Ascending aorta (tissue), 2 donors: ENCODE results near the gene U2AF2. TPM values are rescaled to one million over a fixed set of nuclear protein-coding genes. Genes with fewer than 3 reads are reported as not detected.

Source experiments
- DNase-seq, 2 donors: peaks; one replicate each; pipeline ENCODE4 v3.0.0-alpha.2; 2019; ENCODE audit warnings: low spot score in 2 of 2
- H3K27ac ChIP-seq, 2 donors: fragments of 200-600 bp; sonication (generic); one replicate each; pipeline ENCODE4 v1.5.1; 2016 to 2017; ENCODE audit warnings: mild to moderate bottlenecking in 1 of 2
- H3K27me3 ChIP-seq: fragments of 200-600 bp; sonication (generic); one replicate; pipeline ENCODE4 v1.5.1; 2017
- H3K36me3 ChIP-seq, 2 donors: fragments of 200-600 bp; sonication (generic); one replicate each; pipeline ENCODE4 v1.5.1; 2016
- H3K4me1 ChIP-seq, 2 donors: fragments of 200-600 bp; sonication (generic); one replicate each; pipeline ENCODE4 v1.5.1; 2016 to 2017; ENCODE audit warnings: mild to moderate bottlenecking in 1 of 2
- H3K4me3 ChIP-seq, 2 donors: fragments of 200-600 bp; sonication (generic); one replicate each; pipeline ENCODE4 v1.5.1; 2016 to 2017; ENCODE audit warnings: mild to moderate bottlenecking in 1 of 2
- H3K9me3 ChIP-seq, 2 donors: fragments of 200-600 bp; sonication (generic); one replicate each; pipeline ENCODE4 v1.5.1; 2016
- intact Hi-C: fragments of 100-400 bp; cut with DNase I; formaldehyde crosslinking; loops from one replicate; pipeline ENCODE4 v1.15.1; 2023
- total RNA-seq: library from RNA; depleted of rRNA; stranded (reverse); fragments of >200 nt; gene quantifications from one replicate; pipeline ENCODE4 v1.1.0, GENCODE V29; 2016
- TF ChIP-seq, protein P1 (sequence below), 3 experiments: fragments of 200-600 bp in 2 of 3; fragments of 450-650 bp in 1 of 3; sonication (generic) in 2 of 3; IDR thresholded peaks; one replicate each; pipeline ENCODE4 v1.5.1; 2016 to 2019; ENCODE audit warnings: antibody characterized with exemption in 3 of 3, mild to moderate bottlenecking in 1 of 3, moderate library complexity in 1 of 3

U2AF2 gene
- total RNA-seq, 1 donor from 2014 or later, result 221 TPM

DNA sequence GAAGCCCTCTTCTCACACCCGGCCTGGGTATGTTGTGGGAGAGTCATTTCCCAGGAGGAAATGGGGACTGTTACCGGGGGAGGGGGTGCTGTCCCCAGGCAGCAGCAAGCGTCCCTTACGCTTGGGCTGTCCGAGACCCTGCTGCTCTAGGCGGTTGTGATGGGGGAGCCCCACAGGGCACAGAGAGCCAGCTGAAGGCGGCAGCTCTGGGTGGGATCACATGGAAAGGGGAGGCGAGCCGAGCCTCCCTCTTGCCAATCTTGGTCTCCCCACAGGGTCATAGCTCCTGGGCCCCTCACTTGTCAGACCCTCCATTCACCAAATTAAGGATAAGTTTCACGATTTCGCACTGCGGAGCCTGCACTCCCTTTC lies 42.2 kb downstream of the U2AF2 start:
- intact Hi-C loops, result no loop called here
- TF ChIP-seq, protein P1, sequence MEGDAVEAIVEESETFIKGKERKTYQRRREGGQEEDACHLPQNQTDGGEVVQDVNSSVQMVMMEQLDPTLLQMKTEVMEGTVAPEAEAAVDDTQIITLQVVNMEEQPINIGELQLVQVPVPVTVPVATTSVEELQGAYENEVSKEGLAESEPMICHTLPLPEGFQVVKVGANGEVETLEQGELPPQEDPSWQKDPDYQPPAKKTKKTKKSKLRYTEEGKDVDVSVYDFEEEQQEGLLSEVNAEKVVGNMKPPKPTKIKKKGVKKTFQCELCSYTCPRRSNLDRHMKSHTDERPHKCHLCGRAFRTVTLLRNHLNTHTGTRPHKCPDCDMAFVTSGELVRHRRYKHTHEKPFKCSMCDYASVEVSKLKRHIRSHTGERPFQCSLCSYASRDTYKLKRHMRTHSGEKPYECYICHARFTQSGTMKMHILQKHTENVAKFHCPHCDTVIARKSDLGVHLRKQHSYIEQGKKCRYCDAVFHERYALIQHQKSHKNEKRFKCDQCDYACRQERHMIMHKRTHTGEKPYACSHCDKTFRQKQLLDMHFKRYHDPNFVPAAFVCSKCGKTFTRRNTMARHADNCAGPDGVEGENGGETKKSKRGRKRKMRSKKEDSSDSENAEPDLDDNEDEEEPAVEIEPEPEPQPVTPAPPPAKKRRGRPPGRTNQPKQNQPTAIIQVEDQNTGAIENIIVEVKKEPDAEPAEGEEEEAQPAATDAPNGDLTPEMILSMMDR (IDR thresholded peaks at IDR 0.05), result no peak
- Histone ChIP-seq H3K36me3 (peaks cover 55 to 70% of the 10 kb centered on the region in 2 donors), H3K27ac (no peak overlapping the region), H3K9me3 (no peaks in the 10 kb centered on the region), H3K4me3 (no peak overlapping the region), H3K27me3 (no peaks in the 10 kb centered on the region), H3K4me1 (no peaks in the 10 kb centered on the region)
- no peak for DNase-seq

DNA sequence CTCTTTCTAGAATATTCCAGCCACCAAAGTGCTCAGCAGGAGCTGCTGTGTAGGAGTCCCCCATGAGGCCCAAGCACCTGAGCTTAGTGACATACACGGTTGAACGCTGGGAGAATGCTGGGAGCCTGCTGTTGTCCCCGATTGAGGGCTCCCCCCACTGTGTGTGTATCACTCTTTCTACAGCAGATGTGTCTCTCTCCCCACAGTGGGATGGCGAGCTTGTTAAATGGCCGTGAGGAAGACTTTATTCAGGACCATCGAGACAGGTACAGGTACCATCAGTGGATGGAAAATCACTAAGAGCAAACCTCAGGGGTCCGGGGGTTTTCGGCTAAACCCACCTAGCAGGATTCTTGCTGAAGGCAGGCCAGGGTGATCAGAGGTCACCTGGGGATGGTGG lies 42.9 kb downstream of the U2AF2 start:
- H3K36me3 ChIP-seq, result peaks cover 51 to 63% of the 10 kb centered on the region in 2 donors
- TF ChIP-seq, protein P1 (IDR thresholded peaks at IDR 0.05), result no peak

DNA sequence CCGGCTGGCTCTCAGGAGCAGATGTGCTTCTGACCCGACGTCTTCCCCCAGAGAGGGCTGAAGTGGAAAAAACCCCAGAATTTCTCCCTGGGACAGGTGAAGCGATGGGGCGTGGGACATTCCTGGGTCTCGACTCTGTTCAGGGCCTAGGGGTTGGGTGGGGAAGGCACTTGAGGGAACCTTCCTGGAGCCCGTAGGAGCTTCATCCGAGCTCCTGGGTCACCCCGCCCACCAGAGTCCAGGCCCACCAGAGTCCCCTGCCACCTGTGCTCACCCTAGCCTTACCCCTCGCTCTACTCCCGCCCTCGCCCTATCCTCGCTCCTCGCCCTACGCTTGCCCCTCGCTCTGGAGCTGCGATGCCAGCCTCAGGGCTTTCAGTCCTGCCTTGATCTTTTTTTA lies 43.4 kb downstream of the U2AF2 start:
- no peak for DNase-seq

More for the DNA sequence above, 42.9 kb downstream of the U2AF2 start:
- no peaks in the 10 kb centered on the region for H3K9me3 ChIP-seq
- no peaks in the 10 kb centered on the region for H3K4me1 ChIP-seq
- no peak for DNase-seq
- no peak overlapping the region for H3K27ac ChIP-seq
- intact Hi-C loops, result no loop called here
- H3K27me3 ChIP-seq, result no peaks in the 10 kb centered on the region
- no peak overlapping the region for H3K4me3 ChIP-seq

DNA sequence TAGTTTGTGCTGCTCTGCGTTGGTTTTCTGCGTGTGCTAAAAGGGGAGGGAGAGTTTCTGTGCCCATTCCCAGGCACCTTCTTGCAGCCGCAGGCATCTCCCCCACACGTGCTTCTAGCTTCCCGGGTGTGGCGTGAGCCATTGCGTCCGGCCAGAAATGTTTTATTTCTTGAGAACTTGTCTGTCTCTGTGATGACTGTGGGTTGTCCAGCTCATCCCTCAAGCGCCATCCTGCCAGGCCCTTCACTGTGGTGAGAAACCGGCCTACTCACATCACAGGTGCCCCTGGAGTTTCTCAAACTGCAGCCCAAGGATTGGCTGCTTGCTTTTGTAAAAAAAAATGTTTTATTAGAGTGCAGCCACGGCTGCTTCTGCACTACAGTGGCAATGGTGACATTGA lies 44.4 kb downstream of the U2AF2 start:
- DNase-seq, result no peak
- H3K4me1 ChIP-seq, result no peaks in the 10 kb centered on the region
- intact Hi-C loops, result no loop called here
- no peak overlapping the region for H3K4me3 ChIP-seq
- H3K27me3 ChIP-seq, result no peaks in the 10 kb centered on the region
- TF ChIP-seq, protein P1 (IDR thresholded peaks at IDR 0.05), result no peak
- no peaks in the 10 kb centered on the region for H3K9me3 ChIP-seq
- no peak overlapping the region for H3K27ac ChIP-seq
- H3K36me3 ChIP-seq, result peaks cover 40 to 50% of the 10 kb centered on the region in 2 donors

More for the DNA sequence above, 43.4 kb downstream of the U2AF2 start:
- Histone ChIP-seq H3K4me3 (no peak overlapping the region), H3K27ac (no peak overlapping the region), H3K27me3 (no peaks in the 10 kb centered on the region), H3K9me3 (no peaks in the 10 kb centered on the region), H3K36me3 (peaks cover 47 to 58% of the 10 kb centered on the region in 2 donors), H3K4me1 (no peaks in the 10 kb centered on the region)
- intact Hi-C loops, result no loop called here
- TF ChIP-seq, protein P1 (IDR thresholded peaks at IDR 0.05), result no peak

DNA sequence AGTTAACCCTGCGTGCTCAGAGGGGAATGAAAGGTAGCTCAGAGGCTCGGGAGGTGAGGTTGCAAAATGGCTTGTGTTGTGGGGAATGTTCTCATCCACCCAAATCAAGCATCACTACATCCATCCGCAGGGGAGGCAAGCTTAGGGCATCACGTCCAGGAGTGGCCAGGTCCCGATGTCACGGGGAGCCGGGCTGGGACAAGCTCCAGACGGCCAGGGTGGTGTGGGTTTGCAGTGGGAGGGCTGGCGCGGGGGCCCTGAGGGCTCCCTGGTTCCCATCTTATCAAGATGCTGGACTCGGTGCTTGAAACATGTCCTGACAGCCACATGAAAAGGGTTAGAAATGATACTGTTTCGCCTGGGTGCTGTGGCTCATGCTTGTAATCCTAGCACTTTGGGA lies 46.0 kb downstream of the U2AF2 start:
- TF ChIP-seq, protein P1 (IDR thresholded peaks at IDR 0.05), result no peak
- Histone ChIP-seq H3K9me3 (no peaks in the 10 kb centered on the region), H3K27ac (no peak overlapping the region), H3K4me1 (no peaks in the 10 kb centered on the region), H3K4me3 (no peak overlapping the region), H3K27me3 (no peaks in the 10 kb centered on the region), H3K36me3 (peaks cover 24 to 34% of the 10 kb centered on the region in 2 donors)
- intact Hi-C loops, result no loop called here
- no peak for DNase-seq

DNA sequence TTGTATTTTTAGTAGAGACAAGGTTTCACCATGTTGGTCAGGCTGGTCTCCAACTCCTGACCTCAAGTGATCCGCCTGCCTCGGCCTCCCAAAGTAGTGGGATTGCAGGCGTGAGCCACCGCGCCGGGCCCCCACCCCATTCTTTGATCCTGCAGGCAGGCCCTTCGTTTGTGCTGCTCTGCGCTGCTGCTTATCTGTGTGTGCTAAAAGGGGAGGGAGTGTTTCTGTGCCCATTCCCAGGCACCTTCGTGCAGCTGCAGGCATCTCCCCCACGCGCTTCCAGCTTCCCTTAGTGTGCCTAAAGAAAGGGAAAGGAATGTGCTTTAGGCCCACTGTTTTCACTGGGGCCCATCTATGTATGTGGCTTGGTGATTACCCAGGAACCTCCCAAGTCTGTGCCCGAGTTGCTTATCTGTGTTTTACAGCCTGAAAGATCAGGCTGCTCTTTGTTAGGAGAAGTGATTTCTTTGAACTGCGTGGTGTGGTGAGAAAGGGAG lies 47.3 kb downstream of the U2AF2 start:
- intact Hi-C loops, result no loop called here
- TF ChIP-seq, protein P1 (IDR thresholded peaks at IDR 0.05), result no peak
- Histone ChIP-seq H3K27ac (no peak overlapping the region), H3K9me3 (no peaks in the 10 kb centered on the region), H3K27me3 (no peaks in the 10 kb centered on the region), H3K4me1 (no peaks in the 10 kb centered on the region), H3K4me3 (no peak overlapping the region), H3K36me3 (peaks cover 15 to 24% of the 10 kb centered on the region in 2 donors)
- no peak for DNase-seq
